ENCODE measurements around the gene UBXN1. TPM values are rescaled to one million over a fixed set of nuclear protein-coding genes. Genes with fewer than 3 reads are reported as not detected.

The UBXN1 gene
- total RNA-seq, 1 donor from 2014 or later, result 106 TPM

Small RNAs within 50 kb of the gene (small RNA-seq; reads per million reads assigned to genes)
- gene SNORA57, result not detected

Other genes starting within 250 kb of the UBXN1 start
- gene AHNAK, start 132.3 kb downstream of the UBXN1 start, total RNA-seq, result 432 TPM
- 2,520 TPM for gene EEF1G, start 105.2 kb downstream of the UBXN1 start, total RNA-seq
- 4.2 TPM for gene TUT1, start 87.5 kb downstream of the UBXN1 start, total RNA-seq
- 63.7 TPM for gene MTA2, start 77.2 kb downstream of the UBXN1 start, total RNA-seq
- gene EML3, start 66.3 kb downstream of the UBXN1 start, total RNA-seq, result 7.3 TPM
- gene ROM1, start 65.8 kb downstream of the UBXN1 start, total RNA-seq, result 1.6 TPM
- gene B3GAT3, start 57.1 kb downstream of the UBXN1 start, total RNA-seq, result 8.4 TPM
- gene GANAB, start 32.5 kb downstream of the UBXN1 start, total RNA-seq, result 99.7 TPM
- gene INTS5, start 25.8 kb downstream of the UBXN1 start, total RNA-seq, result 15.1 TPM
- gene C11orf98, start 13.9 kb downstream of the UBXN1 start, total RNA-seq, result 22.4 TPM
- gene CSKMT, start 13.8 kb downstream of the UBXN1 start, total RNA-seq, result 4.7 TPM
- gene UQCC3, start 7.4 kb downstream of the UBXN1 start, total RNA-seq, result 4.7 TPM
- gene LBHD1, start 6.8 kb downstream of the UBXN1 start, total RNA-seq, result 1.0 TPM
- gene LRRN4CL, start 10.5 kb upstream of the UBXN1 start, total RNA-seq, result 9.9 TPM
- gene BSCL2, start 28.4 kb upstream of the UBXN1 start, total RNA-seq, result 19.8 TPM
- not detected for gene GNG3, start 28.6 kb upstream of the UBXN1 start, total RNA-seq
- gene HNRNPUL2, start 48.4 kb upstream of the UBXN1 start, total RNA-seq, result 18.8 TPM
- gene TTC9C, start 49.4 kb upstream of the UBXN1 start, total RNA-seq, result 25.6 TPM
- 11.5 TPM for gene ZBTB3, start 75.1 kb upstream of the UBXN1 start, total RNA-seq
- 50.1 TPM for gene POLR2G, start 82.5 kb upstream of the UBXN1 start, total RNA-seq
- 11.5 TPM for gene TAF6L, start 92.3 kb upstream of the UBXN1 start, total RNA-seq
- gene TMEM179B, start 108.3 kb upstream of the UBXN1 start, total RNA-seq, result 16.2 TPM
- gene TMEM223, start 112.9 kb upstream of the UBXN1 start, total RNA-seq, result 20.9 TPM
- gene NXF1, start 126.4 kb upstream of the UBXN1 start, total RNA-seq, result 12.5 TPM
- 33.9 TPM for gene STX5, start 153.0 kb upstream of the UBXN1 start, total RNA-seq
- not detected for gene TEX54, start 153.8 kb upstream of the UBXN1 start, total RNA-seq
- gene WDR74, start 160.5 kb upstream of the UBXN1 start, total RNA-seq, result 65.8 TPM
- 56.4 TPM for gene SLC3A2, start 201.8 kb upstream of the UBXN1 start, total RNA-seq
- not detected for gene CHRM1, start 242.3 kb upstream of the UBXN1 start, total RNA-seq

Measured in skeletal muscle tissue (tissue), 2 donors.